Measurements from ENCODE around the gene BAZ2B. TPM values are rescaled to one million over a fixed set of nuclear protein-coding genes. Genes with fewer than 3 reads are reported as not detected.

Gene BAZ2B, protein sequence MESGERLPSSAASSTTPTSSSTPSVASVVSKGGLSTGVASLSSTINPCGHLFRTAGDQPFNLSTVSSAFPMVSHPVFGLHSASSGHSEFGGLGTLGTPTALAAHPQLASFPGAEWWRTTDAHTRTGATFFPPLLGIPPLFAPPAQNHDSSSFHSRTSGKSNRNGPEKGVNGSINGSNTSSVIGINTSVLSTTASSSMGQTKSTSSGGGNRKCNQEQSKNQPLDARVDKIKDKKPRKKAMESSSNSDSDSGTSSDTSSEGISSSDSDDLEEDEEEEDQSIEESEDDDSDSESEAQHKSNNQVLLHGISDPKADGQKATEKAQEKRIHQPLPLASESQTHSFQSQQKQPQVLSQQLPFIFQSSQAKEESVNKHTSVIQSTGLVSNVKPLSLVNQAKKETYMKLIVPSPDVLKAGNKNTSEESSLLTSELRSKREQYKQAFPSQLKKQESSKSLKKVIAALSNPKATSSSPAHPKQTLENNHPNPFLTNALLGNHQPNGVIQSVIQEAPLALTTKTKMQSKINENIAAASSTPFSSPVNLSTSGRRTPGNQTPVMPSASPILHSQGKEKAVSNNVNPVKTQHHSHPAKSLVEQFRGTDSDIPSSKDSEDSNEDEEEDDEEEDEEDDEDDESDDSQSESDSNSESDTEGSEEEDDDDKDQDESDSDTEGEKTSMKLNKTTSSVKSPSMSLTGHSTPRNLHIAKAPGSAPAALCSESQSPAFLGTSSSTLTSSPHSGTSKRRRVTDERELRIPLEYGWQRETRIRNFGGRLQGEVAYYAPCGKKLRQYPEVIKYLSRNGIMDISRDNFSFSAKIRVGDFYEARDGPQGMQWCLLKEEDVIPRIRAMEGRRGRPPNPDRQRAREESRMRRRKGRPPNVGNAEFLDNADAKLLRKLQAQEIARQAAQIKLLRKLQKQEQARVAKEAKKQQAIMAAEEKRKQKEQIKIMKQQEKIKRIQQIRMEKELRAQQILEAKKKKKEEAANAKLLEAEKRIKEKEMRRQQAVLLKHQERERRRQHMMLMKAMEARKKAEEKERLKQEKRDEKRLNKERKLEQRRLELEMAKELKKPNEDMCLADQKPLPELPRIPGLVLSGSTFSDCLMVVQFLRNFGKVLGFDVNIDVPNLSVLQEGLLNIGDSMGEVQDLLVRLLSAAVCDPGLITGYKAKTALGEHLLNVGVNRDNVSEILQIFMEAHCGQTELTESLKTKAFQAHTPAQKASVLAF (N-terminal part only)
- total RNA-seq = 10 to 100 TPM; 59.8 to 73.7 (median 68.4) TPM
- 153 TPM for total RNA-seq (2013)

DNA sequence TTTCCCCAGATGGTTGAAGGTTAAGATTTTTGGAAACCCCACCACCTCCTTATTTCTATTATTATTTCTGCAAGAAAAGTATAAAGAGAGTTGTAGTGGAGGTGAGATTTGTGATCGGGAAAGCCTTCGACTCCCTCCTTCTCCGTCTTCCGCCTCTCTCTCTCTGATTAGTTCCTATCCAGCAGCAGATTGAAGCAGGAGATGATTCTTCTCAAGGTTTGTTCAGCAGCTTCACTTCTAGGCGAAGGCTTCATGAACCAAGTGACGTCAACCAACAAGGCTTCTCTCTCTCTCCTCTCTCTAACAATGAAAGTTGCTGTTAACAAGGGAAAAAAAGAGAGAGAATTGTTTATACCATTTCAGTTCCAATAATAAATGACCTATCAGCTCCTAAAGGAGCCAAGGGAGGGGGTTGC lies at the start of gene BAZ2B:
BAZ2B (minus strand) TSS at position 263 of the 416 bp plus-strand sequence. CDS start 137,829 bp downstream, outside the sequence.
- H3K27ac ChIP-seq (ENCODE audit: low read length) = peak within 1 kb of the TSS; percentile 67
- H3K36me3 ChIP-seq (ENCODE audit: control insufficient read depth, insufficient read depth, low read length) = no peaks in the 10 kb centered on the region
- H3K27me3 ChIP-seq (ENCODE audit: control insufficient read depth, insufficient read depth, low read length) = peaks cover 15% of the 10 kb centered on the region
- DNase-seq = peak in 1 of 2 donors; percentile 49
- Mint-ChIP-seq H3K36me3 (peaks cover 7% of the 10 kb centered on the region), H3K27me3 (ENCODE audit: low read depth in 2 of 2) (peaks cover 16% of the 10 kb centered on the region in 2 donors), H3K4me3 (peak within 1 kb of the TSS; percentile 91), H3K9me3 (no peaks in the 10 kb centered on the region), H3K4me1 (peaks cover 17% of the 10 kb centered on the region in 2 donors), H3K27ac (peak within 1 kb of the TSS; percentile 65 to 87)
- peaks cover 9% of the 10 kb centered on the region for H3K4me1 ChIP-seq (ENCODE audit: control insufficient read depth, insufficient read depth, low read length)
- TF ChIP-seq, protein P1, sequence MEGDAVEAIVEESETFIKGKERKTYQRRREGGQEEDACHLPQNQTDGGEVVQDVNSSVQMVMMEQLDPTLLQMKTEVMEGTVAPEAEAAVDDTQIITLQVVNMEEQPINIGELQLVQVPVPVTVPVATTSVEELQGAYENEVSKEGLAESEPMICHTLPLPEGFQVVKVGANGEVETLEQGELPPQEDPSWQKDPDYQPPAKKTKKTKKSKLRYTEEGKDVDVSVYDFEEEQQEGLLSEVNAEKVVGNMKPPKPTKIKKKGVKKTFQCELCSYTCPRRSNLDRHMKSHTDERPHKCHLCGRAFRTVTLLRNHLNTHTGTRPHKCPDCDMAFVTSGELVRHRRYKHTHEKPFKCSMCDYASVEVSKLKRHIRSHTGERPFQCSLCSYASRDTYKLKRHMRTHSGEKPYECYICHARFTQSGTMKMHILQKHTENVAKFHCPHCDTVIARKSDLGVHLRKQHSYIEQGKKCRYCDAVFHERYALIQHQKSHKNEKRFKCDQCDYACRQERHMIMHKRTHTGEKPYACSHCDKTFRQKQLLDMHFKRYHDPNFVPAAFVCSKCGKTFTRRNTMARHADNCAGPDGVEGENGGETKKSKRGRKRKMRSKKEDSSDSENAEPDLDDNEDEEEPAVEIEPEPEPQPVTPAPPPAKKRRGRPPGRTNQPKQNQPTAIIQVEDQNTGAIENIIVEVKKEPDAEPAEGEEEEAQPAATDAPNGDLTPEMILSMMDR (IDR thresholded peaks at IDR 0.05) = no peak
- no peaks in the 10 kb centered on the region for H3K9me3 ChIP-seq (ENCODE audit: control insufficient read depth, insufficient read depth, low read length)
- intact Hi-C loops (cut with micrococcal nuclease) = loop anchor here (2.0 to 10.0 kb wide), 2 partner anchors 97 to 101 kb away; partner anchors contain the start of gene MARCHF7
- H3K4me3 ChIP-seq (ENCODE audit: low read length) = peak within 1 kb of the TSS; percentile 74
- 10% methylated on average over 4 of the region's 6 CpGs for WGBS (ENCODE audit: insufficient coverage)
- peak; percentile 39 to 59 (median 49) for ATAC-seq

DNA sequence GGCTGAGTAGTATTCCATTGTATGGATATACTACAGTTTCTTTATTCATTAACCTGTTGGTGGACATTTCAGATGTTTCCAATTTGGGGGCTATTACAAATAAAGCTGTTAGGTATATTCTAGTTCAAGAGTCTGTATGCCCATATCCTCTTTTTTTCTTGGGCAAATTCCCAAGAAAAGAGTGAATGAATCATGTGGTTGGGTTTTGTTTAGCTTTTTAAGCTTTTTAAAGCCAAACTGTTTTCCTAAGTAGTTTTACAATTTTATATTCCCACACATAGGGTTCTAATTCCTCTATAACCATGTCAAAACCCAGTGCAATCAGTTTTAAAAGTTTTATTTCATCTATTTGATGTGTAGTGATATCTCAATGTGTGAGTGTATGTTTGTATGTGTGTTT lies 44.9 kb upstream of the BAZ2B start:
- no peaks in the 10 kb centered on the region for H3K27me3 ChIP-seq (ENCODE audit: control insufficient read depth, insufficient read depth, low read length)
- H3K9me3 ChIP-seq (ENCODE audit: control insufficient read depth, insufficient read depth, low read length) = no peaks in the 10 kb centered on the region
- no peak overlapping the region for H3K27ac ChIP-seq (ENCODE audit: low read length)
- Mint-ChIP-seq H3K27me3 (ENCODE audit: low read depth in 2 of 2) (no peaks in the 10 kb centered on the region), H3K4me3 (no peak overlapping the region), H3K9me3 (peaks cover 2% of the 10 kb centered on the region in 2 donors), H3K4me1 (no peaks in the 10 kb centered on the region), H3K27ac (no peak overlapping the region), H3K36me3 (peaks cover 9% of the 10 kb centered on the region)
- intact Hi-C loops (cut with micrococcal nuclease) = no loop called here
- no peak for ATAC-seq
- DNase-seq = no peak
- TF ChIP-seq, protein P1 (IDR thresholded peaks at IDR 0.05) = no peak
- H3K36me3 ChIP-seq (ENCODE audit: control insufficient read depth, insufficient read depth, low read length) = no peaks in the 10 kb centered on the region
- no peaks in the 10 kb centered on the region for H3K4me1 ChIP-seq (ENCODE audit: control insufficient read depth, insufficient read depth, low read length)
- H3K4me3 ChIP-seq (ENCODE audit: low read length) = no peak overlapping the region

DNA sequence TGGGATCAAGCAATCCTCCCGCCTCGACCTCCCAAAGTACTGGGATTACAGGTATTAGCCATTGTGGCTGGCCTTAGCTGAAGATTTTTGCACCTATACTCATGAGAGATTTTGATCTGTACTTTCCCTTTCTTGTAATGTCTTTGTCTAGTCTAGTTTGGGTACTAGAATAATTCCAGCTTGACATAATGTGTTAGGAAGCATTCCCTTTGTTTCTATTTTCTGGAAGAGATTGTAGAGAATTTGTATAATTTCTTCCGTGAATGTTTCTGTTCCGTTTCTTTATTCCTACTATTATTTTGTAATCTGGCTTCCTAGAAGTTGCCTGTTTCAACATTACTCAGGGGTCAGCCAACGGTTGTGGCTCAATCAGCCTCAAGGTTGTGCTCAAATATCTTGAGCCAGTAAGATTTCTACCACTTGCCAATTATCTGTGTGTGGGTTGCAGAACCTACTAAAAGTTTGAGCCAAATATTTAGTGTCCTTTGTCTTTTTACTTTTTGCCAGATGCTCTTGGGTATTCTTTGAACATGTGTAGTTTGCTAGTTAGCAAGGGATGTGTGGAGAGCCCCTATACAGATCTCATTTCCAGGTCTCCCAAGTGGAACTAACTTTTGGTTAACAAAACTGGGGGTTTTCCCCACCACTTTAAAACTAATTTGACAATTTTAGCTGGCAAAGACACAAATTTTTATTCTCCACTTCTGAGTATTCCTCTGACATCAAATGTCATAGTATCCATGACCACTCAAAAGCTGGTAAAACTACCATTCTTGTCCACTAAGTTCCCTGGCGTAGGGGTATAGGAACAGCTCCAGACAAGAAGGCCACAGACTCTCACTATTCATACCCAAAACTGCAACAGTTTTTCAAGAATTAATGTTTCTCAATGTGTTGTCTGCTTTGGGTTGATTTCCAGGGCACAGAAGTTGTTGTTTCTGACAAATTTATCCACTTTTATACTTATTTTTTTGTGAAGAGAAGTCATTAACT lies 42.8 kb upstream of the BAZ2B start:
- ATAC-seq (no peak), DNase-seq (no peak)
- Histone ChIP-seq H3K4me1 (ENCODE audit: control insufficient read depth, insufficient read depth, low read length) (no peaks in the 10 kb centered on the region), H3K4me3 (ENCODE audit: low read length) (no peak overlapping the region), H3K27ac (ENCODE audit: low read length) (no peak overlapping the region), H3K36me3 (ENCODE audit: control insufficient read depth, insufficient read depth, low read length) (no peaks in the 10 kb centered on the region), H3K27me3 (ENCODE audit: control insufficient read depth, insufficient read depth, low read length) (no peaks in the 10 kb centered on the region), H3K9me3 (ENCODE audit: control insufficient read depth, insufficient read depth, low read length) (no peaks in the 10 kb centered on the region)
- H3K9me3 Mint-ChIP-seq = peaks cover 2 to 9% of the 10 kb centered on the region in 2 donors
- 84% methylated on average over 5 of the region's 6 CpGs for WGBS (ENCODE audit: insufficient coverage)
- H3K4me1 Mint-ChIP-seq = no peaks in the 10 kb centered on the region
- intact Hi-C loops (cut with micrococcal nuclease) = no loop called here
- no peak overlapping the region for H3K4me3 Mint-ChIP-seq
- TF ChIP-seq, protein P1 (IDR thresholded peaks at IDR 0.05) = no peak
- H3K27me3 Mint-ChIP-seq (ENCODE audit: low read depth in 2 of 2) = no peaks in the 10 kb centered on the region
- no peak overlapping the region for H3K27ac Mint-ChIP-seq
- H3K36me3 Mint-ChIP-seq = peaks cover 26% of the 10 kb centered on the region

Data from natural killer cell (primary cell).